Stimulated activated naive B cell treated with anti-CD40 and anti-IgM and Interleukin-4, amounts not matched to agents 10 μg/mL and 1 μg/mL and 100 μg/mL, for 72 hours (primary cell): ENCODE results near the gene ATF5.

Experiments
- ATAC-seq, 2 donors: fragments of 150-1000 bp; cut with Tn5 transposase; replicated peaks; 2 replicates each; pipeline ENCODE4 v1.10.0; 2021; ENCODE audit warnings: moderate library complexity in 1 of 2
- DNase-seq: peaks from one replicate; pipeline ENCODE4 v3.0.0; 2021
- H3K27ac Mint-ChIP-seq: one replicate; pipeline ENCODE4 v1.8.0; 2022; ENCODE audit warnings: mild to moderate bottlenecking, mixed read lengths
- H3K27me3 Mint-ChIP-seq, 2 donors: one replicate each; pipeline ENCODE4 v1.8.0; 2022; ENCODE audit warnings: mixed read lengths in 2 of 2
- H3K36me3 Mint-ChIP-seq, 2 donors: one replicate each; pipeline ENCODE4 v1.8.0; 2022; ENCODE audit warnings: mixed read lengths in 2 of 2, mild to moderate bottlenecking in 1 of 2
- H3K4me1 Mint-ChIP-seq, 2 donors: one replicate each; pipeline ENCODE4 v1.8.0; 2022; ENCODE audit warnings: mixed read lengths in 2 of 2, mild to moderate bottlenecking in 1 of 2
- H3K4me3 Mint-ChIP-seq, 2 donors: one replicate each; pipeline ENCODE4 v1.8.0; 2022; ENCODE audit warnings: mild to moderate bottlenecking in 2 of 2, mixed read lengths in 2 of 2, moderate library complexity in 1 of 2
- H3K9me3 Mint-ChIP-seq, 2 donors: one replicate each; pipeline ENCODE4 v1.8.0; 2022; ENCODE audit warnings: mixed read lengths in 2 of 2, mild to moderate bottlenecking in 1 of 2

ATF5 gene

GRCh38 chr19:49889038-49889686 lies 39.8 kb upstream of the ATF5 start:
- DNase-seq (no peak), ATAC-seq (no peak)
- H3K4me1 Mint-ChIP-seq: peaks cover 56 to 91% of the 10 kb centered on the region in 2 donors
- H3K27ac Mint-ChIP-seq: peak overlapping the region; percentile 94
- peaks cover 11 to 19% of the 10 kb centered on the region in 2 donors for H3K9me3 Mint-ChIP-seq
- H3K36me3 Mint-ChIP-seq: peaks cover 81 to 94% of the 10 kb centered on the region in 2 donors
- H3K4me3 Mint-ChIP-seq: peak overlapping the region; percentile 76 to 79
- no peaks in the 10 kb centered on the region for H3K27me3 Mint-ChIP-seq

DNA sequence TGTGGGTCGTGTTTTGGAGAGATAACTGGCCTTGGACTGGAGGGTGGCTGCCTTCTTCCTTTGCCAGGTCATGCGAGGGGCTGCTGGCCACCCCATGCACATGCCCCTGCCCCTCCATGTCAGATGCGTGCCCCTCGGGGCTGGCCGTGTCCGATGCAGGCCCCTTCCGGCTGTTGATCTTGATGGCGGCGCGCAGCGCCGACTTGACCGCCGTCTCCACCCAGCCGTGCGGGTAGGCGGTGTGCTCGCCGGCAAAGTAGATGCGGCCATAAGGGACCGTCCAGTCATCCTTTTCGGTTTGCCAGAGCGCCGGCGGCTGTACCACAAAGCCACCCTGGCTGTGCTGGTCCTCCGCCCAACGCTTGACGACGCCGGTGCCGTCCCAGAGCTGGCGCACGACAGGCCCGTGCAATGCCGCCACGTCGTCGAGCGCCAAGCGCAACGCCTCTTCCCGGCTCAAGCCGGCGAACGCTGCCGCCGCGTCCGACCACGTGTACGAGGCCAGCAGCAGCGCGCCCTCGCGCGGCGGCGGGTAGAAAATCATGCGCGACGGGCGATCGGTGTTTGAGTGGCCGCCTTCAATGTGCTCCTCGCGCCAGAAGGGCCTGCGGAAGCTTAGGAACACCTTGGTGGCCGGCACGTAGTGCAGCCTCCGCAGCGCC lies 39.2 kb upstream of the ATF5 start:
- Mint-ChIP-seq H3K27ac (peak overlapping the region; percentile 94), H3K4me3 (peak overlapping the region; percentile 76 to 79), H3K9me3 (peaks cover 11 to 19% of the 10 kb centered on the region in 2 donors), H3K4me1 (peaks cover 58 to 91% of the 10 kb centered on the region in 2 donors), H3K36me3 (peaks cover 80 to 94% of the 10 kb centered on the region in 2 donors), H3K27me3 (no peaks in the 10 kb centered on the region)
- DNase-seq: peak; percentile 56
- peak; percentile 5 to 13 for ATAC-seq

GRCh38 chr19:49890349-49891311 lies 38.4 kb upstream of the ATF5 start:
- H3K27ac Mint-ChIP-seq: peak overlapping the region; percentile 96
- ATAC-seq (peak; percentile 20 to 29), DNase-seq (peak; percentile 55)
- H3K36me3 Mint-ChIP-seq: peaks cover 80 to 94% of the 10 kb centered on the region in 2 donors
- no peaks in the 10 kb centered on the region for H3K27me3 Mint-ChIP-seq
- peak overlapping the region; percentile 95 to 99 for H3K4me3 Mint-ChIP-seq
- peaks cover 60 to 90% of the 10 kb centered on the region in 2 donors for H3K4me1 Mint-ChIP-seq
- peaks cover 11 to 19% of the 10 kb centered on the region in 2 donors for H3K9me3 Mint-ChIP-seq

DNA sequence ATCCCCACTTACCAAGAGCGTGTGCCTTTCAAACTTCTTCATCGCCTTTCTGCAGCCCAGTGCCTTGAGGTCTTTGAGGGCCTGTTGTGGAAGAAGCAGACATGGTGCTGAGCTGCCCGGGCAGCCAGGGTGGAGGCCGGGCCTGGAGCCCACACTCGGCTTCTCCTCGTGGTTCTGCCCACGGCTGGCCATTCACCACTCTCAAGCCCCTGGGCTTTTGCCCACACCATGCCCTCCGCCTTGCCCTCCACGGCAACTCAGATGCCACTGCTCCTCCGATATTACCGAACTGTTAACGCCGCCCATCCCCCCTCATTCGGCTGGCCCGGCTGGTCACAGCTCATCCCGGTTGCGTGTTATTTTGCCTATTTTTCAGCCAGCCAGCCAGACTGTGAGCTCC lies 37.6 kb upstream of the ATF5 start:
- Mint-ChIP-seq H3K27me3 (no peaks in the 10 kb centered on the region), H3K4me3 (peak overlapping the region; percentile 95 to 99), H3K27ac (peak overlapping the region; percentile 96), H3K4me1 (peaks cover 60 to 89% of the 10 kb centered on the region in 2 donors), H3K9me3 (peaks cover 11 to 19% of the 10 kb centered on the region in 2 donors), H3K36me3 (peaks cover 81 to 98% of the 10 kb centered on the region in 2 donors)
- ATAC-seq: no peak
- no peak for DNase-seq

GRCh38 chr19:49892716-49893115 lies 36.3 kb upstream of the ATF5 start:
- no peaks in the 10 kb centered on the region for H3K27me3 Mint-ChIP-seq
- no peak for ATAC-seq
- H3K27ac Mint-ChIP-seq: peak overlapping the region; percentile 96
- peaks cover 60 to 89% of the 10 kb centered on the region in 2 donors for H3K4me1 Mint-ChIP-seq
- peaks cover 11 to 19% of the 10 kb centered on the region in 2 donors for H3K9me3 Mint-ChIP-seq
- H3K4me3 Mint-ChIP-seq: peak overlapping the region; percentile 95 to 99
- no peak for DNase-seq
- H3K36me3 Mint-ChIP-seq: peaks cover 80 to 95% of the 10 kb centered on the region in 2 donors

DNA sequence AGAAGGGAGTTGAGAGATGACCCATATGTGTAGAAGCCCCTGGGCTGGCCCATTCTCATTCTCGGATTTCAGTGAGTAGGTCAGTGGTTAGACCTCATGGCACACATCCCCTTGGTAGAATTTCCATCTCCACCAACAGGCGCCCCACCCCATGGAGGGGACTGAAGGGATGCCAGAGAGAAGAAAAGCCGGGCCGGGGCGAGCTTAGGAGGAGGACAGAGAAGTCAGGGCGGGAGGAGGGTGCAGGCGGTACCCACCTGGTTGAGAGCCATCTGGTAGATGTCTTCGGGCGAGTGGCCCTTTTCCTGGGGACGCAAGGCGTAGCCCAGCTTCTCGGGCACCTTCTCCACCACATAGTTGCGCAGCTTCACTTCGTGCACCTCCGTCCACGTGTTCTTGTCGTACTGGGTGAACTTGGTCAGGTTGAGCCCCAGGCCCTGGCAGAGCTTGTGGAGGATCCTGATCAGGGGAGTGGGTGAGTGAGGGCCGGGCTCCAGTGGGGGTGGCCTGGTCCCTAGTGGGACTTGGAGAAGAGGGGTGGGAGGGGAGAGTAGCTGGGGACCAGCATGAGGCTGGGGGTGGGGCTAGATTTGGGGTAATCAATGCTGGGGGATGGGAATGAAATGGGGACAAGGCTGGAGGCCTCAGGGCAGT lies 34.9 kb upstream of the ATF5 start:
- Mint-ChIP-seq H3K9me3 (peaks cover 9 to 19% of the 10 kb centered on the region in 2 donors), H3K4me3 (peak overlapping the region; percentile 95 to 99), H3K27me3 (no peaks in the 10 kb centered on the region), H3K27ac (peak overlapping the region; percentile 98), H3K36me3 (peaks cover 69 to 81% of the 10 kb centered on the region in 2 donors), H3K4me1 (peaks cover 52 to 86% of the 10 kb centered on the region in 2 donors)
- ATAC-seq (no peak), DNase-seq (no peak)

DNA sequence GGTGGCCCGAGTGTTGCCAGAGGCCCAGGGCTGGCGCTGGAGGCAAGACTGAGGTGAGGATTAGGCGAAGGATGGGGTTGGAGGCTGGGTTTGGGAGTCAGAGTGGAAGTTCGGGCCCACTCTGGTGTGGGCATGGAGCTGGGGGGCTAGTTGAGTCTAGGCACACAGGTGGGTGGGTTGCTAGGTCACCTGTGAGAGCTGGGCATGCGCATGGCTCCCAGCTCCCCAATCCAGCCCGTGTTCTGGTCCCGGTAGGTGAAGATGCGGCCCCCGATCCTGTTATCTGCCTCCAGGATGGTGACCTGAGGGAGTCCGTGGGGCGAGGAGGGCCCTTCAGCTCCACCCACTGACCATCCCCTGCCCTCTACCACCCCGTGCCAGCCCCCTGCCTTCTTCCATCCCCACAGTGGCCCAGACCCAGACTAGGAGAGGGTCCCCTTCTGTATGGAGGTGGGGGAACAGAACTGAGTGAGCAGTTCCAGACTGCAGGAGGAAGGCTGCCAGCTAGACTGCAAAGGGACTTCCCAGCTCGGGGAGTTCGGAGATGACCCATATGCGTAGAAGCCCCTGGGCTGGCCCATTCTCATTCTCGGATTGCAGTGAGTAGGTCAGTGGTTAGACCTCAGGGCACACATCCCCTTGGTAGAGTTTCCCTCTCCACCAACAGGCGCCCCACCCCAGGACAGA lies 34.0 kb upstream of the ATF5 start:
- peak; percentile 83 for DNase-seq
- Mint-ChIP-seq H3K4me1 (peaks cover 48 to 82% of the 10 kb centered on the region in 2 donors), H3K27me3 (no peaks in the 10 kb centered on the region), H3K9me3 (peaks cover 9 to 19% of the 10 kb centered on the region in 2 donors), H3K27ac (peak overlapping the region; percentile 98), H3K36me3 (peaks cover 60 to 72% of the 10 kb centered on the region in 2 donors), H3K4me3 (peak overlapping the region; percentile 95 to 99)
- peak; percentile 35 to 36 for ATAC-seq

- Mint-ChIP-seq H3K4me3 (peak overlapping the region; percentile 95 to 99), H3K27ac (peak overlapping the region; percentile 98), H3K36me3 (peaks cover 54 to 70% of the 10 kb centered on the region in 2 donors), H3K9me3 (peaks cover 8 to 19% of the 10 kb centered on the region in 2 donors), H3K4me1 (peaks cover 52 to 85% of the 10 kb centered on the region in 2 donors), H3K27me3 (no peaks in the 10 kb centered on the region)
- ATAC-seq: peak in 1 of 2 donors; percentile 8
- no peak for DNase-seq
These were observed 33.3 kb upstream of the ATF5 start for GRCh38 chr19:49895566-49896297.

GRCh38 chr19:49896863-49897621 lies 32.0 kb upstream of the ATF5 start, which contains the start of gene IL4I1:
IL4I1 (minus strand) TSS chr19:49896887; CDS start chr19:49896160, 727 bp downstream.
- Mint-ChIP-seq H3K9me3 (peaks cover 2 to 10% of the 10 kb centered on the region in 2 donors), H3K4me1 (peaks cover 54 to 85% of the 10 kb centered on the region in 2 donors), H3K27ac (peak within 1 kb of the TSS; percentile 98), H3K36me3 (peaks cover 41 to 59% of the 10 kb centered on the region in 2 donors), H3K4me3 (peak within 1 kb of the TSS; percentile 95 to 99), H3K27me3 (no peaks in the 10 kb centered on the region)
- ATAC-seq (peak; percentile 73 to 77), DNase-seq (peak; percentile 93)

DNA sequence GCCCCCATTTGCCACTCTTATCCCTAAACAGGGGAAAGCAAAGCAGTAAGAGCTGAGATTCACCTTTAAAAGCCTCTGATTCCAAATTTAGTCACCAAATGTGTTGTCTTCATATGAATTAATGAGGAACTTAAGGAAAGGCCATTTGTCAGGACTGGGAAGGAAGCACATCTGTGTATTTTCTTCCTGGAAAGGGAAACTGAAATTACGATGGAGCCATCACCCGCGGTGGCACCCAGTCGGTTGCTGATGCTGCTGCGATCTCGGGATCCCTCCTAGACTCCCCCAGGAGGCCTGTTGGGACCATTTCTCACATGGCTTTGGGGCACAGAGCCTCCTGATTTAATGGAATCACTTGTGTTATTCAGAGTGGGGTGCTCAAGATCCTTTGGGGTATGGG lies 24.9 kb upstream of the ATF5 start:
- no peaks in the 10 kb centered on the region for H3K27me3 Mint-ChIP-seq
- H3K9me3 Mint-ChIP-seq: no peaks in the 10 kb centered on the region
- peaks cover 55 to 92% of the 10 kb centered on the region in 2 donors for H3K4me1 Mint-ChIP-seq
- ATAC-seq (no peak), DNase-seq (no peak)
- peak overlapping the region; percentile 77 for H3K27ac Mint-ChIP-seq
- H3K4me3 Mint-ChIP-seq: peak overlapping the region; percentile 41 to 51
- peaks cover 38 to 47% of the 10 kb centered on the region in 2 donors for H3K36me3 Mint-ChIP-seq

DNA sequence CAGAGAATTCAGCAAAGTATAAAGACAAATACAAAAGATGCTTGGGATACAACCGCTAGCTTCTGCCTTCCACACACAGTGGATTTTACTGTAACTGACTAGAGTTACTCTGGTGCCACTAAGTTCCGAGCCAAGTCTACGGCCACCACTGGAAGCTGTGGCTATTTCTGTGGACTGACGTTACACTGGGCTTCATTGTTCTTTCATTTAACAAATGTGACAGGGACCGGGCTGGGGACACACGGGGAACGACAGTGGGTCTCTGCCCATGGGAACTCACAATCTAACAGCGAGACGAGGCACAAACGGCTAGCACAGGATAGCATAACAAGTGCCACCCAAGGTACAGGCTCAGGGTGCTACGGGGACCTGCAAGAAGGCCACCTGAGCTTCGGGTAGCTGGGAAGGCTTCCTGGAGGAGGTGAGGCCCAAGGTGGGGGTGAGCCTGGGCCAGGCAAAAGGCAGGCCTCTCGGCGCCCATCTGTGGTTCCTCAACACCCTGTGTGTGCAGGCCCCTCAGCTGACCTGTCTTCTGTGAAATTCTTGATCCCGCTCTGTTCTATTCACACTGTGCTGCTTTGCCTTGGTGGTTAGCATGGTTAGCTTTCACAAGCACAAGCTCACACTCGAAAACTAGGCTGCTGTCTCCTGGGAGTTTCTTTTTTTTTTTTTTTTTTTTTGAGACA lies 22.0 kb upstream of the ATF5 start:
- no peaks in the 10 kb centered on the region for H3K9me3 Mint-ChIP-seq
- peak overlapping the region; percentile 94 for H3K27ac Mint-ChIP-seq
- H3K4me1 Mint-ChIP-seq: peaks cover 61 to 95% of the 10 kb centered on the region in 2 donors
- H3K36me3 Mint-ChIP-seq: peaks cover 54 to 63% of the 10 kb centered on the region in 2 donors
- peak overlapping the region; percentile 39 to 50 for H3K4me3 Mint-ChIP-seq
- no peaks in the 10 kb centered on the region for H3K27me3 Mint-ChIP-seq
- ATAC-seq: peak; percentile 2 to 5
- no peak for DNase-seq
